Measurements from ENCODE around the gene ACADVL.

ACADVL gene

DNA sequence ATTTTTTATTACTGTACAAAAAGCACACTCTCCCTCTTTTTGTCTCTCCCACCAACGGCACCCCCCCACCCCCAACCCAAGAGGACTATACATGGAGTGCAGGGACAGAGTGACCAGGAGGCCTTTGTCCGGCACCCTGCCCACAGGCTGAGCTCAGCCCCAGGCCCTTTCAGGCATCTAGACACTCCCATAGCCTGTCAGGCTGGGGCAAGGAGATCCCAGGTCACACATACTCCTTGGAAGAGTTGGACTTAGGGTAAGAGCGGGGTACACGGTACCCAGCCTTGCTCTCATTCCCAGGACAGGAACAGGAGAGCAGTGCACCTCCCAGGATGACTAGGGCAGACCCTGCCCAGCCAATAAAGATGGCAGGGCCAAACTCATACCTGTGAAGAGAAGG, 40.4 kb downstream of the ACADVL start:
- TF ChIP-seq, protein P1, sequence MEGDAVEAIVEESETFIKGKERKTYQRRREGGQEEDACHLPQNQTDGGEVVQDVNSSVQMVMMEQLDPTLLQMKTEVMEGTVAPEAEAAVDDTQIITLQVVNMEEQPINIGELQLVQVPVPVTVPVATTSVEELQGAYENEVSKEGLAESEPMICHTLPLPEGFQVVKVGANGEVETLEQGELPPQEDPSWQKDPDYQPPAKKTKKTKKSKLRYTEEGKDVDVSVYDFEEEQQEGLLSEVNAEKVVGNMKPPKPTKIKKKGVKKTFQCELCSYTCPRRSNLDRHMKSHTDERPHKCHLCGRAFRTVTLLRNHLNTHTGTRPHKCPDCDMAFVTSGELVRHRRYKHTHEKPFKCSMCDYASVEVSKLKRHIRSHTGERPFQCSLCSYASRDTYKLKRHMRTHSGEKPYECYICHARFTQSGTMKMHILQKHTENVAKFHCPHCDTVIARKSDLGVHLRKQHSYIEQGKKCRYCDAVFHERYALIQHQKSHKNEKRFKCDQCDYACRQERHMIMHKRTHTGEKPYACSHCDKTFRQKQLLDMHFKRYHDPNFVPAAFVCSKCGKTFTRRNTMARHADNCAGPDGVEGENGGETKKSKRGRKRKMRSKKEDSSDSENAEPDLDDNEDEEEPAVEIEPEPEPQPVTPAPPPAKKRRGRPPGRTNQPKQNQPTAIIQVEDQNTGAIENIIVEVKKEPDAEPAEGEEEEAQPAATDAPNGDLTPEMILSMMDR (IDR thresholded peaks at IDR 0.05; ENCODE audit: low read depth, low read length) = no peak
- no peak for DNase-seq (ENCODE audit: extremely low read depth, low read depth)

DNA sequence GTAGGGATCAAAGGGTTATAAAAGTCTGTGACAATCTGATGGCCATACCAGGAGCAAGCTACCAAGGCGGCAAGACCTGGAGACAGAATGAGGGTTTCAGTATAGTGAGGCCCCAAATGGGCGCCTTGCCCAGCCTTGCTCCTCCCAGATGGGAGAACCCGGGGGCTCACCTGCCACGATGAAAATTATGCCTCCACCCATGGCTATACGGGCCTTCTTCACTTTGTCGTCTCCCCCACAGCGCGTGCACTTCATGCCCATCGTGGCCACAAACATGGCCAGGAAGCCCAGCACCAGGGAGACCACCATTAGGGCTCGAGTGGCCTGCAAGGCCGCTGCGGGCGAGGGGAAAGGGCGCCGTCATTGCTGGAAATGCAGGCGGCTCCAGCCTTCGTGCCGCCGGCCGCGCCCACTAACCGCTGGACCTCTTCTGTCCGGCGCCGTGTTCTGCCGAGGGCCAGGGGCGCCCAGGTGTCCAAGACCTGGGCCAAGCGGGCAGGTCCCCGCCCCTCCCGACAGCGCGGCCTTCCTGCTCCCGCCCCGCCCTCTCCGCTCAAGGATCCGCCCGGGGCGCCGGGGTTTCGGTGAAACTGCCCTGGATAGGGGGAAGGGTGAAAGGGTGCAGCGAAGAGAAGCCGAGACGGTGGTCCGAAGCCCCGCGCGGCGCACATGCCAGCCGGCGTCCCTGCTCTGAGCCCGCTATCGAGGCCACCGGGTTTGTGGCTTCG, 41.1 kb downstream of the ACADVL start:
- DNase-seq (ENCODE audit: extremely low read depth, low read depth) = no peak
- TF ChIP-seq, protein P1 (IDR thresholded peaks at IDR 0.05; ENCODE audit: low read depth, low read length) = no peak

DNA sequence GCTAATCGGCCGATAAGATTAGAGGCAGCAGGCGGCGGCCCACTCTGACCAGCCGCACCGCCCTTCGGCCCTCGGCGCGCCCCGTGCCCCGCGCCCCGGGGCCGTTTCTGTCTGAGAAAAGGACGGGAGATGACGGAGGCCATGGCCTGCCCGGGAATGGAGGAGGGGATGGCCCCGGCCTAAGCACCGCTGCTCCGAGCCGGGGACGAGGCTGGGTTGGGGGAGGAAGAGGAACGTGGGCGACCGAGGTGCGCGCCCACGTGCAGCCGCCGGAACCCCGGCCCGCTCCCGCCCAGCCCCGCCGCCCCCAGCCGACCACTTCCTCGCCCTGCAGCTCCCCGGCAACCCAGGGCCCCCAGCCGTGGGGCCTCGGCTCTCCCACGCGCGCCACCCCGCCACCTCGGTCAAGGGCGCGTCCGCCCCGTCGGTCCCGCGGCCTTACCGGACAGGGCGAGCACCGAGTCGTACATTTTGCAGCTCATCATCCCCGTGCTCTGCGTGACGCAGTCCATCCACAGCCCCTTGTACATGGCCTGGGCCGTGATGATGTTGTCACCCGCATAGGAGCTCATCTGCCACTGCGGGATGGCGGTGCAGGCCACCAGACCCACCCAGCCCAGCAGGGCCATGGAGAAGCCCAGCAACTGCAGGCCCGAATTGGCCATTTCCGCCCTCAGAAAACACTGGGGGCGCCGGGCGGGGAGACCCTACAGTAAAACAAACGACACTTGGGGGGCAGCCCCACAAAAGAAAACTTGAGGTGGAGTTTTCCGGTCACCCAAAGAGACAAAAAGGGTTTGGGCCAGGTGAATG, 41.8 kb downstream of the ACADVL start:
- TF ChIP-seq, protein P1 (IDR thresholded peaks at IDR 0.05; ENCODE audit: low read depth, low read length) = no peak
- no peak for DNase-seq (ENCODE audit: extremely low read depth, low read depth)

DNA sequence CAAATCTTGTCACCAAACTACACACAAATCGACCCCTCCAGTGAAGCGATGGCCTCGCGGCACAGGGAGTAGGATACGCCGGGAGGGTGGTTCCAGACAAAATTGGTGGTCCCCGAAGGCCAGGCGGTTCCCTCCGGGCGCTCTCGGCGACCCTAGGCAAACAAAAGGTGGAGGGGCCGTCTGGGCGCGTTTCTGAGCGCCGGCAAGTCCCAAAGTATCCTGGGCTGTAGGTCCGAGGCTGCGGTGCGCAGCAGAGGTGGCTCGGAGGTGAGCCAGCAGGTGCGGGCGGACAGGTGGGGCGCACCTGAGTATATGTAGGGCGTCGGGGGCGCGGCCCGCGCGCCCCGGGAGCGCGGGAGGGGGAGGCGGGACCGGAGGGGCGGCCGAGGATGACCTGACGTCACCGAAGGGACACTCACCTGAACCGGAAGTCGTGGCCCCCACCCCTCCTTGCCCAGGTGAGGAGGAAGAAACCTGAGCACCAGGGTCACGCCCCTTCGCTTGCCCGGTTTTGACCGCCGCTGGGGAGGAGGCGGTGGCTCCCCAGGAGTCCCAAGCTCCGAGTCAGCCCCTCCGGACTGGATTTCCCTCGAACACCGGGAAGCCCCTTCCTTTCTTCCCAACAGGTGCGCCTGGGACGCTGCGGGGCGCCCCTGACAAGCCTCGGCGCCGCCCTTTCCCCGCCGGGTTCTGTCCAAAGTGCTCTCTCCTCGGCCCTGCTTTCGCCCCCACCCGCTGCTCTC, 42.6 kb downstream of the ACADVL start, which contains the start of gene CLDN7:
TSS of gene CLDN7 (minus strand) at position 287 of the 743 bp plus-strand sequence. CDS start 435 bp downstream, outside the sequence.
- TF ChIP-seq, protein P1 (IDR thresholded peaks at IDR 0.05; ENCODE audit: low read depth, low read length) = no peak

DNA sequence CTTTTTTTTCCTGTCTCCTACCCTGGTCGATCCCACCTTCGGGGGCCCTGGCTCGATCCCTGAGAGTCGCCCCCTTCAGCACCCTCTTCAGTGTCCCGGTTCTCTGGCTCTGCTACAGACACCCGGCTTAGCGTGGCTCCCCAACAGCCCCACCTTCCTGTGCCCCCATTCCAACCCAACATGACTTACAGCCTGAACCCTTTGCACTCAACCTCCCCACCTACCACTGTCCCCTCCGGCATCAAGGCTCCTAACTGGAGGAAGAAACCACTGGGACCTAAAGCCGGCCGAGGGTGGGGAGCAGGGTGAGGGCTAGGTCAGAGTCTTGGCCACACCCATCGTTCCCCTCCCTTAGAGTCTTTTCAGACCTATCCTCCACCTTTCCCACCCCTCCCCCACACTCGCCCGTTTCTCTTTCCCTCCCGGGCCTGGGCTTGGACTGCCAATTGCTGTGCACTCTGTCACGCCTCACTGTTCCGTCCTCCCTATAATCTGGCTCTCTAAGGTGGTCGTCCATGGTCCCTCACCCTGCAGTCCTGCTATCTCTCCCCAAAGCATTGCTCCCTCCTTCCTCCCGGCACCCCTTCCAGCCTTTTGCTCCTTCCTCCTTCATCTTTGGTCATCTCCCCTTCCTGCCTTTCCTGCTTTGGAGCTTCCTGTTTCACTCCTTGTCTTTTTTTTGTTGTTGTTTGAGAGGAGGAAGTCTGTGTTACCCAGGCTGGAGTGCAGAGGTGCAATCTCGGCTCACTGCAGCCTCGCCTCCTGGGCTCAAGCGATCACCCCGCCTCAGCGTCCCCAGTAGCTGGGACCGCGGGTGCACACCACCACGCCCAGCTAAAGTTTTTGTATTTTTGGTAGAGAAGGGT, 43.4 kb downstream of the ACADVL start:
- DNase-seq (ENCODE audit: extremely low read depth, low read depth) = no peak
- TF ChIP-seq, protein P1 (IDR thresholded peaks at IDR 0.05; ENCODE audit: low read depth, low read length) = no peak

More for the DNA sequence above, 42.6 kb downstream of the ACADVL start, which contains the start of gene CLDN7:
- DNase-seq (ENCODE audit: extremely low read depth, low read depth) = no peak

DNA sequence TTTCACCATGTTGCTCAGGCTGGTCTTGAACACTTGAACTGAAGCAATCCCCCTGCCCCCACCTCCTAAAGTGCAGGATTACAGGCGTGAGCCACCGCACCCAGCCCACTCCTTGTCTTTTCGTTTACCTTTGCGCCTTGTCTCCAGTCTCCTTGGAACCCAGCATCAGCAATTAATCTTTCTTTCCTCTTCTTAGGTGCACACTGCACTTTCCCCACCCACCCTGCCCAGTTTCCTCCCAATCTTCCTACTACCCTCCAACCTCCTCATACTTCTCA, 44.0 kb downstream of the ACADVL start:
- no peak for DNase-seq (ENCODE audit: extremely low read depth, low read depth)
- TF ChIP-seq, protein P1 (IDR thresholded peaks at IDR 0.05; ENCODE audit: low read depth, low read length) = no peak

Measured in AG09319 (cell line).